HEK293 (cell line): Measurements from ENCODE around the gene FNDC3A.

Source experiments
- GLI4 ChIP-seq: fragments of 450-650 bp; formaldehyde crosslinking; IDR thresholded peaks from 2 replicates; pipeline ENCODE4 v1.5.1; 2016; ENCODE audit warnings: missing biosample characterization, missing genetic modification characterization
- HOXA7 ChIP-seq: sonication (generic); formaldehyde crosslinking; IDR thresholded peaks from 2 replicates; pipeline ENCODE4 v1.8.1; 2022; ENCODE audit warnings: missing genetic modification reagents, borderline replicate concordance
- HOXD13 ChIP-seq: sonication (generic); formaldehyde crosslinking; IDR thresholded peaks from 2 replicates; pipeline ENCODE4 v1.8.0; 2022; ENCODE audit warnings: missing genetic modification reagents, borderline replicate concordance
- MEIS1 ChIP-seq: sonication (generic); formaldehyde crosslinking; IDR thresholded peaks from 2 replicates; pipeline ENCODE4 v1.8.1; 2022; ENCODE audit warnings: missing genetic modification reagents, mild to moderate bottlenecking, borderline replicate concordance
- ZBTB20 ChIP-seq: fragments of 450-650 bp; formaldehyde crosslinking; IDR thresholded peaks from 2 replicates; pipeline ENCODE4 v1.5.1; 2016; ENCODE audit warnings: missing biosample characterization, missing genetic modification characterization
- ZBTB21 ChIP-seq: fragments of 450-650 bp; formaldehyde crosslinking; IDR thresholded peaks from 2 replicates; pipeline ENCODE4 v1.5.1; 2017; ENCODE audit warnings: missing biosample characterization, missing genetic modification characterization
- ZNF660 ChIP-seq: fragments of 450-650 bp; IDR thresholded peaks from 2 replicates; pipeline ENCODE4 v1.5.1; 2018; ENCODE audit warnings: missing biosample characterization, mild to moderate bottlenecking, missing genetic modification characterization
- TF ChIP-seq, protein P1 (sequence below): fragments of 450-650 bp; formaldehyde crosslinking; IDR thresholded peaks from 2 replicates; pipeline ENCODE4 v1.5.1; 2016; ENCODE audit warnings: missing biosample characterization, missing genetic modification characterization

DNA sequence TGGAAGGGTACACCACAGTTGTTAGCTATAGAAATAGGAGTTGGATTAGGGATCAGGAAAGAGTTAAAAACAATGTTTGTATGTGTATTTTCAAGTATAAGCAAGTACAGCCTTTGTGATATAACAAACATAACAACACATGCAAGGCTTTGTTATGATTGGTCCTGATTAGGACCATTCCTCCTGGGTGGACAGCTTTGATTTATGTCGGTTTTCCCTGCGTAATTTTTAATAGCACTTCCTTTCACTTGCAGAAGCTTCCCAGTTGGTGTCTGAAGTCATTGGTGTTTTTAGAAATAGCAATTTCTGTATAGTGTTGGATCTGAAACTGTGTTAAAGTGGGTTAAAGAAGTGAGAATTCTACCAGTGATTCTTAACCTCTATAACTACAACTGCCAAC is 10.0 kb downstream of the FNDC3A start:
- TF ChIP-seq HOXD13 (CRISPR knock-in tag) (no peak), ZNF660 (tag by site-specific recombination) (no peak), GLI4 (tag by site-specific recombination) (no peak), MEIS1 (CRISPR knock-in tag) (no peak), HOXA7 (CRISPR knock-in tag) (no peak), ZBTB20 (no peak), ZBTB21 (no peak)
- TF ChIP-seq, protein P1, sequence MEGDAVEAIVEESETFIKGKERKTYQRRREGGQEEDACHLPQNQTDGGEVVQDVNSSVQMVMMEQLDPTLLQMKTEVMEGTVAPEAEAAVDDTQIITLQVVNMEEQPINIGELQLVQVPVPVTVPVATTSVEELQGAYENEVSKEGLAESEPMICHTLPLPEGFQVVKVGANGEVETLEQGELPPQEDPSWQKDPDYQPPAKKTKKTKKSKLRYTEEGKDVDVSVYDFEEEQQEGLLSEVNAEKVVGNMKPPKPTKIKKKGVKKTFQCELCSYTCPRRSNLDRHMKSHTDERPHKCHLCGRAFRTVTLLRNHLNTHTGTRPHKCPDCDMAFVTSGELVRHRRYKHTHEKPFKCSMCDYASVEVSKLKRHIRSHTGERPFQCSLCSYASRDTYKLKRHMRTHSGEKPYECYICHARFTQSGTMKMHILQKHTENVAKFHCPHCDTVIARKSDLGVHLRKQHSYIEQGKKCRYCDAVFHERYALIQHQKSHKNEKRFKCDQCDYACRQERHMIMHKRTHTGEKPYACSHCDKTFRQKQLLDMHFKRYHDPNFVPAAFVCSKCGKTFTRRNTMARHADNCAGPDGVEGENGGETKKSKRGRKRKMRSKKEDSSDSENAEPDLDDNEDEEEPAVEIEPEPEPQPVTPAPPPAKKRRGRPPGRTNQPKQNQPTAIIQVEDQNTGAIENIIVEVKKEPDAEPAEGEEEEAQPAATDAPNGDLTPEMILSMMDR (tag by site-specific recombination), result no peak
